GM04504 (cell line): ENCODE results near the gene DNAH7.
"Not testable (repeated sequence)": the region's sequence is repeated elsewhere in the genome, so short reads cannot be mapped to it uniquely, and the experiment has no call there.

Experiments
- DNase-seq: peaks from one replicate; pipeline ENCODE4 v3.0.0-alpha.2; 2012; ENCODE audit warnings: low read depth

Gene DNAH7

DNA sequence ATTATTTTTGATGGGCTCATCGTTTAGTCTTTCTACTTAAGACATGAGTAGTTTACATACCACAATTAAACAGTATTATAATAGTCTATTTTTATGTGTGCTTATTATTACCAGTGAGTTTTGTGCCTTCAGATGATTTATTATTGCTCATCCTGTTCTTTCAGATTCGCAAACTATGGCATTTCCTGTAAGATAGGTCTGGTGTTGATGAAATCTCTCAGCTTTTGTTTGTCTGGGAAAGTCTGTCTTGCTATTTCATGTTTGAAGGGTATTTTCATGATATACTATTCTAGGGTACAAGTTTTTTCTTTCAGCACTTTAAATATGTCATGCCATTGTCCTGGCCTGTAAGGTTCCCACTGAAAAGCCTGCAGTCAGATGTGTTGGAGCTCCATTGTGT lies 101.3 kb downstream of the DNAH7 start:
- no peak for DNase-seq

DNA sequence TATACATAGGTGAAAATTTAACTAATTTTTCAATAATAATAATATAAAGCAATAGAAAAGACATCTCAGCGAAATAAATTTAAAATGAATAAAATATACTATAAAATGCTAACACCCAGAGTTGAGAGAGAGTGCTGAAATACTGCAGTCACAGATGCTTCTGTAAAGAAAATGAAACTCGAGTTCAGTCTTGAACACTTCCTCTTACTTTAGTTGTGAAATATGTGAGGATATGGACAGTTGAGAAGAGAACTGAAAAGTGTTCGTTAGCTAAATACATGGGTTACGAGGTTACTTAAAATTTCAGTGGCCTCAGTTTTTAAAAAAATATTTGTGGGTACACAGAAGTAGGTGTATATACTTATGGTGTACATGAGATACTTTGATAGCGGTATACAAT lies 106.8 kb downstream of the DNAH7 start:
- no peak for DNase-seq

DNA sequence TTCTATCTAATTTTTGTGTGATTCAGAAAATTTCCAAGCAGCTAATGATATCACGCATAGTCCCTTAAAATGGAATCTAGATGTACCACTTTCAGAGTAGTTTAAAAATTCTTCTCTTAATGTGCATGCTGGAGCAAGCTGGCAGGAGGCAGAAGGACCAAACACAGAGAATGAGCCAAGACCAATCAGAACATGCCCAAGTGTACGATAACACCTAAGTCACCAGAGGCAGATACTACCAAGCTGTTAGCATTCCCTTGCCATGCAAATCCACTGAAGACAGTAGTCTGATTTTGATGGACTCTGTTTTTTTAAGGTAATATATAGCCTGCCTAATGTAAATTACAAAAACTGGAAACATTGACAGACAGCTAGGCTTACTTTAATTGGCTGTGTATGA lies 109.3 kb downstream of the DNAH7 start:
- DNase-seq = no peak

DNA sequence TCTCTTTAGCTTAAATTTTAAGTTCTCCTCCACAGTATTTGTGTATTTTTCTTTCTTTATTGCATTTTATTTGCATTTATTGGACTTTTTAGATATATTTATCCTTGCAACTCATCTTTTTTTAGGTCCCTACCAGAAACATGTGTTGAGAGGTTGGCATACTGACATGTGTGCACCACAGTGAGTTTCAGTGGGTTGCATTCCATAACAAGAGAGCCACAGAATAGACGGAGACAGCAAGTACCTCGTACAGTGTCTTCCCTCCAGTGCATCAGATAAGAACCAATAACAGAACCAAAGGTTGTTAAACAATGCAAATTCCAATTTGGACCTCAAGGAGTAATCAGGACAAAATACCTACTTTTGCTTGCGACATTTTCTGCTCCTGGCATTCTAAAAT lies 111.9 kb downstream of the DNAH7 start:
- DNase-seq = no peak

DNA sequence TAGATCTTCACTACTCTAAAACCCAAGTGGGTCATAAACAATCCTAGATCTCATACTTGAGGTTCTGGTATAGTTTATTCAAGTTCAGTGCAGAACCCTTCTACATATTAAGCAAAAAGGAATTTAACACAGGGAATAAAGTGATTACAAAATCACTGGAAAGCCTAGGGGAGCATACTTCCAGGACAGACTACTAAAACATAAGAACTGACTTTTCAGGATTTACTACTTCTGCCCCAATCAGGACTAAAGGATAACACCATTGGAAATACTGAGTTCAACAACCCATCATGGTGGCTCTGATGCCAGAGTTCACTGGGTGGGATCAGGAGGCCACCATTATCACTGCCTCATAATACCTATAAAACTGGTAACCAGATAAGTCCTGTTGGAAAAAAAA lies 123.6 kb downstream of the DNAH7 start:
- DNase-seq = no peak

DNA sequence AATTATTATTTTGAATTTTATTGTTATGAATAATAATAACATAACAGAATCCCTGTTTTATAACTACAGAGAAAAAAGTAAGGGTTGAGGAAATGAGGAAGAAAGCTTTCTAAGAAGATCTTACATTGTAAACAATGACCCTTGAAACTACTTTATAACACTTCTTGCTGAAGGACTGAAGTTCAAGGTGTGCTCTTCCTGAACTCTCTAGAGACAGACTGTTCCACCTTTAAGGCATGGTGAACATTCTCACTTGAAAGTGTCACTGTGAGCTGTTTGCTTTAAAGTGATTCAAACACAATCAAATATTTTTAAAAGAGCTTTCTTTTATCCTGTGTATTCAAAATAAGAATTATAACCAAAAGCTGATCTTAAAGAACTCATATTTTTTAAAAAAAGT lies 131.5 kb downstream of the DNAH7 start:
- no peak for DNase-seq

DNA sequence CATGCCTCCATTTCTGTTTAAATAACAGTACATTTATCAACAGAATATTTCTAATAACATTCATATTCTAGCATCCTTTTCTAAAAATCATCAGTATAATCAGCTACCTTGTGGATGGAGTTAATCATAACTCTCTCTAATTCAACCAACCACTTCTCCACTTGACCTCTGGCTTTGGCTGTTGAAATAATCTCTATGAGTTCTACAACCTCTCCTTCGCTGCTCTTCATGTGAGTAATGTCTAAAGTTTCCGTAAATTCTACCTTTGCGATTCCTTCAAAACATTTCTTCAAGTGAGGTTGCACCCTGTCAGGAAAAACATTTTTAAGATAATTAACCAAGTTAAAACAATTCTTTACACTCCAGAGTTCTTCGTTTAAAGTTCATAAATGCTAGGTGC lies 134.2 kb downstream of the DNAH7 start:
- DNase-seq = no peak

DNA sequence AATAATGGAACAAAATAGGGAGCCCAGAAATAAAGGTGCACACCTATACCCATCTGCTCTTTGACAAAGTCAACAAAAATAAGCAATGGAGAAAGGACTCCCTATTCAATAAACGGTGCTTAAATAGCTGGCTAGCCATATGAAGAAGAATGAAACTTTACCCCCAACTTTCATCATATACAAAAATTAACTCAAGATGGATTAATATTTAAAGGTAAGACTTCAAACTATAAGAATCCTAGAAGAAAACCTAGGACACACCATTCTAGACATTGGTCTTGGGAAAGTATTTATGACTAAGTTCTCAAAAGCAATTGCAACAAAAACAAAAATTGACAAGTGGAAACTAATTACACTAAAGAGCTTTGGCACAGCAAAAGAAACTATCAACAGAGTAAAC lies 139.1 kb downstream of the DNAH7 start:
- no peak for DNase-seq

DNA sequence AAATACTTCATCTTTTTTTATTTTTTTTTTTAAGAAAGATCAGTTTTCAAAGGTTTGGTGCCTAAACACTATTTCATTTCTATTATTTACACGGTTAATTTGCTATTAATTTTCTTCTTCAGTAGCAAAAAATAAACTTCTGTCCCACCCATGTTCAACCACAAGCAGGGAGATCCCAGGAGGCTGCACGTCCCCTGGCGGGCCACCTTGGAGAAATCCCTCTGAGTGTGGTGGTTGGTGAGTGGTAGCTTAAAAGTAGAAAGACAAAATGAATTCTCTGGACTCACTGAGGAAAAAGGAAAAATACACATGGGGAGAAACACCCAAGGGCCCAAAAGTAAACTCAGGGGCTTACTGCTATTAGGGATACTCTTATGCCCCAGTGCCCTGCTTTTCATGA lies 143.5 kb downstream of the DNAH7 start:
- no peak for DNase-seq

DNA sequence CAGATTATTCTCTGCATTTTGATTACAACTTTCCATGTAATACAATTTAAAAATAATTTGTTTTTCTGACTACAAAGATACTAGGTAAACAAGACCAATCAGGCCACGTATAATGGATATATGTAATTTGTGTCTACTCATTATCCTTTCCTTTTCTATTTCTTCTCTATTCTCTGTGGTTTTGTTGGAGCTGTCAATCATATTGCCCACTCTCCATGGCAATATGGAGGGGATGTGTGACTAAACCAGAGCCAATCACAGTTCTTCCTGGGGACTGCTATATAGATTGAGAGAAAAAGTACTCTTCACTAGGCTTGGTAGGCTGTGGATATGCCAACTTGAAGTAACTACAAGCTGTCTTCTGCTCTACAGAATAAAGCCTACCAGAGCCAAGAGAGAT lies 144.7 kb downstream of the DNAH7 start:
- DNase-seq = no peak

DNA sequence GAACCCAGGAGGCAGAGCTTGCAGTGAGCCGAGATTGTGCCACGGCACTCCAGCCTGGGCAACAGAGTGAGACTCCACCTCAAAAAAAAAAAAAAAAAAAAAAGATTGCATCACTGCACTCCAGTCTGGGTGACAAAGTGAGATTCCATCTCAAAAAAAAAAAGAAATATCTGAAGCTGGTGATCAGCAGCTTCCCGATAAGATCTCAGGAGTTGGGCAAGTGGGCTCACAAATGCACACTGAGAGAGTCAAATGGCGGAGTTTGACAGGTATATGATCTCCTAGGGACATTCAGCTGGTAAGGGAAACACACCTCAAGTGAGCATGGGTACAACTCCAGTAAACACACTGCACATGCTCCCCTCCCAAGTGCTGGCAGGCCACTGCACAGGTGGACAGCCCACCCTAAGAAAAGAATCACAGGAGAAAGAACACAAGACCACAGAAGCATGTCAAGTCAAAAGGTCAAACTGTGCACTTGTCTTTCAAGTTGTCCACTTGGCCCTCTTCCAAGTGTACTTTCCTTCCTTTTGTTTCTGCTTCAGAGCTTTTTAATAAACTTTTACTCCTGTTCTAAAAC lies 151.5 kb downstream of the DNAH7 start:
- DNase-seq = not testable (repeated sequence)

DNA sequence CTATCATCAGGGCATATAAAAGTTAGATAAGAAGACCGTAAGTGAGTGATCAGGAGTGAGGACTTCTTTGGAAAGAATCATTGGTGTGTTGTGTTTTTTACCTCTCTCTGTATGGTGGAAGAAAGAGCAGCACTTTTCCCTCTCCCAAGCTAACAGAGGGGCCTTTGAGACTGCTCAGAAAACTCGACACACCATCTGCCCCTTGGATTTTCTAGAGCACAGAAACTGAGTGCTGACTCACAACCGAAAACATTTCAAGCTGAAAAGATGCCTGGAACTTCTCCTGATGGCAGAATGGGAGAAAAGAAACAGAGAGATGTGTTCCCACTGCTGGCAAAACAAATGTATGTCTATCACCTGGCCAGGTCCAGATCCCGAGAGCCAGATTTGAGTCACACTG lies 156.6 kb downstream of the DNAH7 start:
- no peak for DNase-seq

DNA sequence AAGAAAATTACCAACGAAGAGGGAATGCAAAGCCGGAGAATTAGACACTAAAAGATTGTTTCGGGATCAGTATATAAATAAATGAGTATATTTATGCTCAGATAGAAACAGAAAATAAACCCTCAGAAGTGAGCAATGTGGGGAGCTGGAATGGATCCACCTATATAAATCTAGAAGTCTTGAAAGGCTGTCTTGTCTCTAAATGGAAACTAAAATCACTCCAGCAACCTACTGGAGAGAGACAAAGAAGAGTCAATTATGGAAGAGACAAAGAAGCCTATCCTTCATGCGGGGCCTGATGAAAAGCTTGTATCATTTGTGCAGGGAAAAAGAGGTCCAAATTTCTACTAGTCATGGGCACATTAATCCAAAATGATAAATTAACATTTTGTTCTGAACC lies 158.1 kb downstream of the DNAH7 start:
- no peak for DNase-seq

DNA sequence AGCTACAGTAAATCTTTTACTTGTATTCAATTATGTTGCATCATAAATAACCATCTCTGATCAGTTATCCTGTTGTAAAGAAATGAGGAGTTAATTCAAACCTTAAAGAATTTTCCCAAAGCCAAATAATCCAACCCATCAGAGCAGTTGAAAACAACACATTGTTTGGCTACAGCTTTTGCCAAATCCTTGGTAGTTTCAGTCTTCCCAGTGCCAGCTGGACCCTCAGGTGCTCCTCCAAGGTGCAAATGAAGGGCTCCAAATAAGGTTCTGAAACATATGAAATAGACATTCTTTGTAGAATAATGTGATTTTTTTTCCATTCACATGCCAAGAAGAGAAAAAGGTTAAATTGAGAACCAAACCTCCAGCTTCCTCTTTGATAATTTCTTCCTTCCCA lies 158.7 kb downstream of the DNAH7 start:
- DNase-seq = no peak

DNA sequence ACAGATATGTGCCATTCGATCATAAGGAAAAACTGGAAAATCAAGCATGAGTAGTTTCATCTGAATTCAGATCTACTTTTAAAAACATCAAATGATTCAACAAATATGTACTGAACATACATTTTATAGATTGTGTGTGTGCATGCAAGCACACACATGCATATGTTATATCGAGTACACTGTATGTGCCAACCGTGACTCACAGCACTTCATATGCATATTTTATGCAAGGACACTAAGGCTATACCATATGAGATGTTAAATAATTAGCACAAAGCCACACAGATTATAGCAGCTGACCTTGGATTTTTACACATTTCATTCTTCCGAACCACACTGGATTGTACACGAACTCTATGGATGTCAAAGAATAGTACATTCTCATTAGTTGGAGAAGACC lies 161.2 kb downstream of the DNAH7 start:
- DNase-seq = no peak

DNA sequence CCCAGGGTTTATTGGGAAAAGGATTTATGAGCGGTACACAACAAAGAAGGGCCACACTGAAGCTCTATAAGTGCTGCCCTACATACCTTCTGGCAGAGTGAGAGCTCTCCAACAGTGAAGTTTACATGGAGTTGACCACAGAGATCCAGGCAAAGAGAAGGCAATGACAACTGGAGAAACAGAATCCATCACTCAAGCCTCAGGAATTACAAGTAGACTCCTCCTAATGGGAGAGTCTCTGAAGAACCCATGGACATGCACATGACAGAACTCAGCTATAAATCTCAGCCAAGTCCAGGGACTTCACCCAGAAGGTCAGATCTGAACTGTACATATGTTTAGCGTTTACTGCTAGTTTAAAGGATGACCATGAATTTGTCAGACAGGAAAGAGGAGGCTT lies 164.7 kb downstream of the DNAH7 start:
- DNase-seq = no peak

DNA sequence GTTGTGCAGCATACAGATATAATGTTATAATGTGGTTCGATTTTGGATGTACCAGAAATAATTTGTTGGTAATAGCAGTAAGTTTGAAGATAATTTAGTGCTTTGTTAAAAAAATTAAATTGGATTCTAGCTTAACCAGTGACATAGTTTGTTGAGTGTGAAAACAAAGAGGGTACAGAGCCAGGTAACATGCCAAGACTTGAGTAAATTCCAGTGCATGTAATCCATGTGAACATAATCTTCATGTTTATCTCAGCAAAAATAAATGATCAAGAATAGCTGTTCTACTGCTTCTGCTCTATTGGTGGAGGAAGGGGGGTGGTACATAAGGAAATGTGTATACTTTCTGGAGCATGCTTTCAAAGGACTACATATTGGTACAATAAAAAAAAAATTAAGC lies 165.8 kb downstream of the DNAH7 start:
- no peak for DNase-seq

DNA sequence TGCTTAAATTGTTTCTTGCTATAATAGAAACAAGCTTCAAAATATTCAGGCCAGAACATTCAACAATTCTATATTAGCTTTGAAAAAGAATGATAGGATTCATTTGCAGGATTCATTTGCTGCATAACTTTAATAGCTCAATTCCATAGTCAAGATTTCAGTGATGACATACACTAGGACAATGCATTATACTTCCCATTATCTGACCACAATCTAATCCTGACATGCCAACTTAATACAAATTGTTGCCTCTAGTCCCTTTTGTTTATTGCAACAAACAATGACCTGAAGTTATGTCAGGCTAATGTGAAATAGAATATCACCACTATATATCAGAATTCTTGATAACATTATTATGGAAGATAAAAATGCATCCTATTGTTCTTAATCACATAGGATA lies 169.4 kb downstream of the DNAH7 start:
- DNase-seq = no peak

DNA sequence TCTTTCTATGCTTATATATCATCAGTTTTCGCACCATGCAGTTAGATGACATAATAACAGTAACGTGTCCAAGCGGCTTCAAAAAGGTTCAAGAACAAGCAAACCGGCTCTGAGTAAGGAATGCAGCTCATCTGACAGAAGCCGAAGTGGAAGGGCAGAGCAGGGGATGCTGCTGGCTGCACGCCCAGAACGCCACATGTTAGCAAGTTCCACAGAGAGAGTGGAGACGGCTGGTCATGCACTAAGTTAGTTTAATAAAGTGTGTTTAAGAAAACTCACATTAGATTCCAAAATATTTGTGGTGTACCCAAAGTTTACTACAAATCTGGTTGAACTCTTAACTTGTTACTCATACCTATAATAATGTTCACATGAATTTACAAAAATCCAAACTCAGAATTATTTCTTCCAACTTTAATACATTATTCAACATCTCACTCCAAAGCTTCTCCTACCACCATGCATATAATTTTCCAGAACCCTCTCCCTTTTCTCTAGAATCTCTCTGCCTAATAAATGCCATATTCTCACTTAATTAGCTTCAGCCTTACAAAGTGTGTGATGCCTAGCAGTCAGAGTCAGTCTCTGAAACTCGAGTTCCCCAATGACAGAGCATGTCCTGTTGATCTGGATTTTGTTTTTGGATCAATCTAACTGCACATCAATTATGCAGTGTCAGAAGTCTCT lies 170.0 kb downstream of the DNAH7 start:
- DNase-seq = peak; percentile 97

DNA sequence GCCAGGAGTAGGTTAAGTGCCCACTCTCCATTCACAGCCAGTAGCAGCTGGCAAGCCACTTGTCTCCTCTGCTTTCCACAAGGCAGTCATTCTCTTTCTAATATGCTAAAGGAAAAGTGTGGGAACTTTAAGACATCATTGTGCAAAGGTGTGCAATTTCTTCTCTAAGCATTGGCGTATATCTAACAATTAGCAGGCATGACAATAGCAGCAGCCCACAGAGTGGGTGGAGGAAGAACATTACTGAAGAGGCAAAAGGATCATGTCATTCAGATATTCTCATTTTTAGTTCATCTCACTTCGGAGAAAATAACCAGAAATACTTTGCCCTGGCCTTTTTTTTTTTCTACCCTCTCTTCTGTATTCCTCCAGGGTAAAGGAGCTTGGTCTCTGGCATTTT lies 177.6 kb downstream of the DNAH7 start:
- DNase-seq = no peak

DNA sequence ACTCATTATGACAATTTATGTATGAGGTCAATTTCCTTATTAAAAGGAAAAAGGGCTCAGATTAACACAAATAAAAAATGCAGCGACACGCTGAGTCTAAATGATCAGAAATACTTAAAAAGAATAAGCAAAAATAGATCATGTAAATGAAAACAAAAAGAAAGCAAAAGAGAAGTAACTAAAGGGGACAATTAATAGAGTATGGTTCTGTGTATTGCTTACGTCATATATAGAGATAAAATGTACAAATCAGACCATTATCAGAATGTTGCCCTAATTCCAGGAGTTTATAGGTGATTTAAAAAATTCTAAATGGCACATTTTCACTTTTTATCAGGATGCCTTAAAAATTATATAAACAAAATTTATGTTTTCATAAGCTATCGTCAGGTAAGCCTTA lies 189.5 kb downstream of the DNAH7 start:
- no peak for DNase-seq

DNA sequence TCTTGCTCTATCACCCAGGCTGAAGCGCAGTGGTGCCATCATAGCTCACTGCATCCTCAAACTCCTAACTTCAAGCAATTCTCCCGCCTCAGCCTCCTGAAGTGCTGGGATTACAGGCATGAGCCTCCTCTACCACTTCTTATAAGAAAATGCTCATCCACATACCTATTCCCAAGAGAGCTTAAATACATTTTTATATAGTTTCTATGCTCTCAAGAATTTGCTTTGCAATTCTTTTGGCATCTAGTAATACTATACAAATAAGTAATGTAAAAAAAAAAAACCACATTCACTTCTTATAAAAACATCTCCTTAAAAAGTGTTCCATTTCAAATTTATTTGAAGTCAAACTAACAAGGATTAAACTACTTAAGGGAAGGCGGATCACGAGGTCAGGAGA lies 197.3 kb downstream of the DNAH7 start:
- no peak for DNase-seq

DNA sequence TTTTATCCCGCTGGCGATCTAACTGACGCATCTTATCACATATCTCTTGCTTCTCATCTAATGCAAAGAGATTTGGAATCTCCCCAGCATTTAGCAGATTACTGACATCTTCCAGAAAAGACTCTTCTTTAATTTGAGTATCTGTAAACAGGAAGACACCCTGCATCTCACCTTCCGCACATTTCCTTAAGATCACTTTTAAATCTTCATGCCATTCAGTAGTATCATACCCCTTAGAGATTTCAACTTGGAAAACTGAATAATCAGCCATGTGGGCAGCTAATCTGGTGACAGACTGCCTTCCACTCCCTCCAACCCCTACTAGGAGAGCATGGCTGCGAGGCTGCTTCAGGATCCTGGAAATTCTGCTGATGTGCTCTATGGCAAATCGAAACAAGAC lies 204.3 kb downstream of the DNAH7 start:
- no peak for DNase-seq

DNA sequence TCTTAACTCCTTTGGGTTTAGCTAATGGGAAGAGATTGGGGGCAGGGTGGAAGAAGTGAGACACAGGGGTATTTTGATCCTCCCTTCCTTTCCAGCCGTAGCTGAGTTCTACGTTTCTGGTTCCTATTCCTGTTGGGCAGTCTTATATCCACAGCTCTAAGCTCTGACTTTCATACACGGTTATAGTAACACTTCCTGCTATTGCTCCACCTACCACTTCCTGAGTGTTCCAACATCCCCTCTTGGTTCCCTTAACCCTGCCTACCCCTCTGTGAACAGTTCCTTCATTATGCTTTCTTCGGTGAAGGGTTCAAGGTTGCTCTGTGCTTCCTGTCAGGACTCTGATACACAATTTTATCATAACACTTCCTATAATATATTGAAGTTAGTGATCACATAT lies 205.1 kb downstream of the DNAH7 start:
- no peak for DNase-seq

DNA sequence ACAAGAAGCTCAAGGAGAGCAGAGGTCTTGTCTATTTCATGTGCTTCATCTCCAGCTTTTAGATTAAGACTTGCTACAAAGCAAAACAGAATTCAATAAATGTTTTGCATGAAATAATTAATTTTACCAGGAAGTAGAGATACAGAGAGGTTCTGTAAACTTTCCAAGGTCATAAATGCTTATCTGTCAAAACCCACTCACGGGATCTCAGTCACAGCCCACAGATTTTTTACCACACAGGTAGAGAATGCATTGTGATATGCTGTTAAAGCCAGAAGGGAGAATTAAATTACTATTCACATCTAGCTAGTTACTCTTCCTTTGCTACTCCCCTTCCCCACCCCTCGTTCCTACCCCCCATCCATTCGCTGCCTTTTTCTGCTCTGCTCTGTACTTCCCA lies 205.5 kb downstream of the DNAH7 start:
- DNase-seq = no peak
